ENCODE results near the gene CD99. TPM values are rescaled to one million over a fixed set of nuclear protein-coding genes. Genes with fewer than 3 reads are reported as not detected.

Gene CD99
- total RNA-seq, 2 donors from 2014 or later: 126 to 183 TPM

DNA sequence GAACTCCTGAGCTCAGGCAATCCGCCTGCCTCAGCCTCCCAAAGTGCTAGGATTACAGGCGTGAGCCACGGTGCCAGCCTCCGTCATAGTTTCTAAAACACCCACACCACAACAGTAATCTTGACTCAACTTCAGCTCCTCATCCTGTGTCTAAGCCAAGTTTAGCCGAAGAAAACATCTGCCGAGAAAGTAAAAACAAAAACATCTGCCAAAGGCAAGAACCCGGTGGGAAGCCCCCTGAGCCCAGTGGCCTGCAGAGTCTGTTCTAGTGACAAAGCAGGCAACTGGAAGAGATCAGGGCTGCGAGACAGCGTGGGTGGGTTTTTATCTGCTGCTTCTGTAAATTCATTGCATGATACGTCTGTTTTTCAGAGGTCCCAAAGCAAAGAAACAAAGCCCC is 26.6 kb upstream of the CD99 start:
- DNase-seq (peak in 1 of 4 donors; percentile 51), ATAC-seq (peak; percentile 42)
- 82 to 84% methylated on average over 10 of the region's 10 CpGs for WGBS, 2 donors
- TF ChIP-seq CTCF (IDR thresholded peaks at IDR 0.05): no peak
- no peak for TF ChIP-seq POLR2A (IDR thresholded peaks at IDR 0.05)
- Histone ChIP-seq H3K4me3 (no peak overlapping the region), H3K27me3 (no peaks in the 10 kb centered on the region), H3K9me3 (no peaks in the 10 kb centered on the region), H3K4me1 (peaks cover 13% of the 10 kb centered on the region), H3K27ac (no peak overlapping the region), H3K36me3 (replicated peaks in 1 of 2; ENCODE audit: insufficient read depth in 1 of 2, low read depth in 2 of 2) (no peaks in the 10 kb centered on the region)
- intact Hi-C loops (cut with DNase I): no loop called here

GRCh38 chrX:2665387-2666304 is 25.4 kb upstream of the CD99 start:
- no peak for TF ChIP-seq CTCF (IDR thresholded peaks at IDR 0.05)

GRCh38 chrX:2666491-2666890 is 24.6 kb upstream of the CD99 start:
- Histone ChIP-seq H3K4me1 (peaks cover 13% of the 10 kb centered on the region), H3K4me3 (no peak overlapping the region), H3K36me3 (replicated peaks in 1 of 2; ENCODE audit: insufficient read depth in 1 of 2, low read depth in 2 of 2) (no peaks in the 10 kb centered on the region), H3K9me3 (no peaks in the 10 kb centered on the region), H3K27me3 (no peaks in the 10 kb centered on the region), H3K27ac (no peak overlapping the region)
- WGBS, 2 donors: 94% methylated on average over 2 of the region's 2 CpGs
- no peak for TF ChIP-seq CTCF (IDR thresholded peaks at IDR 0.05)
- TF ChIP-seq POLR2A (IDR thresholded peaks at IDR 0.05): no peak
- ATAC-seq (no peak), DNase-seq (no peak)
- intact Hi-C loops (cut with DNase I): no loop called here

More at GRCh38 chrX:2665387-2666304, 25.4 kb upstream of the CD99 start:
- WGBS, 2 donors: 26 to 33% methylated on average over 7 of the region's 7 CpGs
- intact Hi-C loops (cut with DNase I): no loop called here
- no peaks in the 10 kb centered on the region for H3K36me3 ChIP-seq (replicated peaks in 1 of 2; ENCODE audit: insufficient read depth in 1 of 2, low read depth in 2 of 2)
- H3K4me1 ChIP-seq: peaks cover 13% of the 10 kb centered on the region
- no peak overlapping the region for H3K4me3 ChIP-seq
- DNase-seq (no peak), ATAC-seq (peak; percentile 38)
- H3K27ac ChIP-seq: no peak overlapping the region
- no peaks in the 10 kb centered on the region for H3K27me3 ChIP-seq
- H3K9me3 ChIP-seq: no peaks in the 10 kb centered on the region

DNA sequence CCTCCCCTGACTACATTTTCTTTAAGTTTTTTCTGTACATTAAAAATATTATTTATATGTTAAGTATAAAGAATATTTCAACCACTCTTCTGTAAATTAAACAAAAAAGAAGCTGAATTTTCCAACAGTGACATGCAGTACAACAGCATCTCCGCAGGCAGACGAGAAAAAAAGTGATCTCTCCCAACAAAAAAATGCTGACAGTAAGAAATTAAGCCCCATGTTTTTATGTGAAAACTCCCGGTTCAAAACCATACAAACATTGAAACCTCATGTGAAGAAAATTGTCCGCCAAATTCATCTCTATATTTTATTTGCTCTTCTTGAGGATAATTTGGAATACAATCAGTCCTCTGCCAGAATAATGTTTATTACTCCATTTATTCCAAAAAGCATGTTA is 20.1 kb upstream of the CD99 start:
- no peaks in the 10 kb centered on the region for H3K27me3 ChIP-seq
- H3K36me3 ChIP-seq (replicated peaks in 1 of 2; ENCODE audit: insufficient read depth in 1 of 2, low read depth in 2 of 2): no peaks in the 10 kb centered on the region
- WGBS, 2 donors: 64 to 66% methylated on average over 4 of the region's 4 CpGs
- peaks cover 2% of the 10 kb centered on the region for H3K4me1 ChIP-seq
- no peak for ATAC-seq
- DNase-seq: no peak
- no peak overlapping the region for H3K27ac ChIP-seq
- TF ChIP-seq CTCF (IDR thresholded peaks at IDR 0.05) (no peak), POLR2A (IDR thresholded peaks at IDR 0.05) (no peak)
- H3K9me3 ChIP-seq: no peaks in the 10 kb centered on the region
- intact Hi-C loops (cut with DNase I): no loop called here
- no peak overlapping the region for H3K4me3 ChIP-seq

DNA sequence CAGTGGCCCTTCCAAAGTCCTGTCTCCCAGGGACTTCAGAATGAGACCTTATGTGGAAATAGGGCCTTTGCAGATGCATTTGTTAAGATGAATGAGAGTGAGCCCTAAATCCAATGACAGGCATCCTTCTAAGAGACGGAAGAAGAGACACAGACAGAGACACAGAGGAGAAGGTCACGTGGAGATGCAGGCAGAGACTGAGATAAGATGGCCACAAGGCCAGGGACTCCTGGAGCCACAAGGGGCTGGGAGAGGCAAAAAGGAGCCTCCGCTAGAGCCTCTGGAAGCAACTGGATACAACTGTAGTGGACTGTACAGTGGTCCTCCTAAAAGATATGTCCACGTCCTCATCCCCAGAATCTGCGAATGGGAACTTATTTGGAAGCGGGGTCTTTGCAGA is 19.0 kb upstream of the CD99 start:
- ATAC-seq (no peak), DNase-seq (no peak)
- 92 to 98% methylated on average over 6 of the region's 6 CpGs for WGBS, 2 donors
- Histone ChIP-seq H3K27me3 (no peaks in the 10 kb centered on the region), H3K36me3 (replicated peaks in 1 of 2; ENCODE audit: insufficient read depth in 1 of 2, low read depth in 2 of 2) (no peaks in the 10 kb centered on the region), H3K27ac (no peak overlapping the region), H3K9me3 (no peaks in the 10 kb centered on the region), H3K4me1 (no peaks in the 10 kb centered on the region), H3K4me3 (no peak overlapping the region)
- intact Hi-C loops (cut with DNase I): no loop called here
- TF ChIP-seq CTCF (IDR thresholded peaks at IDR 0.05) (no peak), POLR2A (IDR thresholded peaks at IDR 0.05) (no peak)

All from body of pancreas (tissue), 4 donors.